NCI-H82 treated with DMSO at 0.1 percent for 48 hours (cell line): ENCODE results near the gene NPDC1.

ENCODE experiments used
- DNase-seq: peaks from one replicate; lab custom pipeline; 2025; ENCODE audit not compliant: unreplicated experiment; lab: John Stamatoyannopoulos, UW

NPDC1 gene

DNA sequence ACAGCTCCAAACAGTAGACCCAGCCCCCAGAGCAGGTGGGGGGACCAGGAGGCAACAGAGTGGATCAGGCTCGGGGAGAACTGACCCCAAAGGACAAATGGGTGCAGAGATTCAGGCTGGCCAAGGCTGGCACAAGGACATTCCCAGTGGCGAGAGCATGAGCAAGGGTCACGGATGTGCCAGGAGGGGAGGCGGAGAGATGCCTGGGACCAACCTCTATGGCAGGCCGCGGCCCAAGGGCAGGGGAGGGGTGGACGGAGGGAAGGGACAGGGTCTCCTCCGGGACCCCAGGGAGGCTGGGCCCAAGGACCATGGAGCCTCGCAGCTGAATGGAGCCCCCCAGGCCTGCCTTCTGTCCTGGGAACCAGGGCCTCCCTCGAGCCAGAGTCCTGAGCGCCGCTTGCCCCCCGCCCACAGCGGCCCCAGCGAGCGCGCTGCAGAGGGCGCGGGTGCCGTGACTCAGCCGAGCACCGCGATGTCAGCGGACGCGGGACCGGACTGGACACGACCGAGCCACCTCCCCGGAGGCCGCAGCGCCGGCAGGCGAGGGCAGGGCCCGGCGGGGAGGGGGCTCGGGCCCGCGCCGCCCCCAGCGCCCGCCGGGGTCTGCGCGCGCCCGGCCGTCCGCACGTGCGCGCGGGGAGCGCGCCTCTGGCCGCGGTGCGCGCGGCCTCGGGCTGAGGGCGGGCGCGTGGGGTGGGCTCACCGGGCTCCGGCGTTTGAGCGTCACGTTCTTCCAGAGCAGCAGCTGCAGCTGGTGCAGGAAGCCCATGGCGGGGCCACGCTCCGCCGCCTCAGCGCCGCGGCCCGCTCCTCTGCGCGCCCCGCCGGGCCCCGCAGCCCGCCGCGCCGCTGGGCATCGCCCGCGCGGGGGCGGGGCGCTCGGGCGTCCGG is 18.4 kb downstream of the NPDC1 start, which contains the start of gene ABCA2:
TSS of gene ABCA2 (minus strand) at position 869 of the 894 bp plus-strand sequence. CDS start at position 772, 97 bp downstream.
- DNase-seq, result no peak

DNA sequence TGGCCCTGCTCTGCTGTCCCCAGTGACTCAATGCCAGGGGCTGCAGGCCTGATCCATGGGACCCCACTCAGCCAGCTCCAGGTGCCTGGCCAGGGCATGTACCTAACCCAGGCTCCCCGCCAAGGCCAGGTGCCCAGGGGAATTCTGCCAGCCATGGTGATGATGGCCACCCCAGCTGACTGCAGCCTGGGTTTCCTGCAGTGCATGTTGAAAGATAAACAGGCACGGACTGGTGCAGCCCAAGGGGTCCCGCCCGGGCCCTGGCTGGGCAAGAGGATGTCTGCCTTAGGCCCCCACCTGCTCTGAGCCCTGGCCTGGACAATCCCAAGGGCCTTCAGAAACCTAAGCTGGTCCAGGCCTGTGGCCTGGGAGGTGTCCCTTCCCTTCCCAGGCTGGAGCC is 19.1 kb downstream of the NPDC1 start:
- no peak for DNase-seq

DNA sequence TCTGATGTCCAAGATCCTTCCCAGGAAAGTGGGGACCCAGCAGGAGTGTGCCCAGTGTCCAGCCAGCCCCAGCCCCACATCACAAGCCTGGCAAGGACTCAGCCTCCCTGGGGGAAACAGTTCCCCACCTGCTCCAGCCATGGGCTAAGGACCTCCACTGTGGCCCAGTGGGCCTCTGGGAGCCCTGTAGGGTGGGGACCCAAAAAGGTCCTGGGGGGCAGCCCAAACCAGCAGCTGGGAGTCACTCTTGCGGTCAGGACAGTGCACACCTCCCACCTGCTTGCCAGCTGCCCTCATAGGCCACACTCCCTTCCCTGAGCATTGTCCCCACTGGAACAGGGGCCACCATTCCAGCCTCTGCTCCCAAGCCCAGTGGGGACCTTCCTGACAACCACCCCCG is 19.6 kb downstream of the NPDC1 start:
- DNase-seq, result no peak

DNA sequence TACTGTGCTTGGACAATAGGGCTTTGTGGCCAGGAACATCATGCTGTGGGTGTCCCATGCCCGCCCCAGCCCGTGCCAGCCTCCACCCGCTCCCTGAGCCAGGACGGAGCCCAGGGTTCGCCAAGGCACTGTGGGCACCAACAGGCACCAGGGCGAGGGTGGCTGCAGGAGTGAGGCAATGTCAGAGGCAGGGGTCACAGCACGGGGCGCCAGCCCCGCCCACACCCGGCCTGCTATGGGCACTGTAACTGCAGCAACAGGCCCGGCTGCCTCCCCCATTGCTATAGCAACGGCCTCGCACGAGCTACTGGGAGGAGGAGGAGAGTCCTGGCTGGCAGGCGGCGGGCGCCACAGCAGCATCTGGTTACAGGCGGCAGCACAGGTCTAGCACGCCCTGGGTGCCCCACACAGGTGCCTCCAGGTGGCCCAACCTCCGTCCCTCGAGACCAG is 20.4 kb downstream of the NPDC1 start:
- DNase-seq, result no peak

DNA sequence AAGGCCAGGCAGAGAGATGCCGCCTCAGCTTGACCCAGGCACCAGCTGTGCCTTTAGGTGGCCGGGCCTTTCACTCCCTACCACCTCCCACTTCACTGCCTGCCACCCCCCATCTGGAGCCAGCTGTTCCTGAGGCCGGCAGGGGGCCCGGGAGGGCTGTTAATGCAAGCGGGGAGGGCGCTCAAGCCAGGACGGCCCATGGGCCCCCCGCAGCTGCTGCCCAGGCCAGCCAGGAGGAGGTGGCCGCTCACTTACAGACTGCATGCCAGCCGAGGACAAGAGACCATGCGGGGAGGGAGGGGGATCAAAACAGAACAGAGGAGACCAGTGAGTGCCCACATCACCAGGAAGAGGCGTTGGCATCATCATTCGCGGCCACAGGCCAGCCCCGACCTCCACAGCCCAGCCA is 22.4 kb downstream of the NPDC1 start:
- no peak for DNase-seq

DNA sequence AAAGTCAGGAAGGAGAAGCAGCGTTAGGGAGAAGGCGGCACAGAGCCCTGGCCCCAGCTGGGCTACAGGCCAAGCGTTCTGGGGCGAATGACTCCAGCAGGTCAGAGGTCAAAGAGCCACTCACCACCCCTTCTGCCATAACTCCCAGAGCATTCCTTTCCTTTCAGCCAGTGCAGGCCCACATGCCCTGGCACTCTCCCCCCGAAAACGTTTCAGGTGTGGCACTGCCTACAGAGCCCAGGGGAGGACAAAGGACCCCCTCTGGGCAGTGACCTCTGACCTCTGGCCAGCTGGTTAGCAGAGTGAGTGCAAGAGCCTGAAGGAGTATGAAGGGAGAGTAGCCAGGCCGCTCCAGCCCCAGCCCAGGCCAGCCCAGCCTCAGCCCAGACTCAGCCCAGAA is 22.8 kb downstream of the NPDC1 start:
- no peak for DNase-seq

DNA sequence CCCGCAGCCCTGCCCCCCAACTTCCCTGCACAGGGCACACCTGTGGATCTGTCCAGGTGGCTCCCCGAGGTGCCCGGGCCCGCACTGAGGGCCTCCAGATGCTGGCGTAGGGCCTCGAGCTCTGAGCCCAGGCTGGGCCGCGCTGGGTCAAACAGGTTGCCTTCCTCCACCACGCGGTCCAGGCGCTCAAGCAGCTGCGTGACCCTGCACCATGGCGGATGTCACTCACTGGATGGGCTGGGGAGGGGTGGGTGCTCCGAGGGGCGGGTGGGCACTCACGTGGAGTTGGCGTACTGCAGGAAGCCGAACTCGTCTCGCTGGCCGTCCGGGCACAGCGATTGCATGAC is 23.3 kb downstream of the NPDC1 start:
- no peak for DNase-seq

DNA sequence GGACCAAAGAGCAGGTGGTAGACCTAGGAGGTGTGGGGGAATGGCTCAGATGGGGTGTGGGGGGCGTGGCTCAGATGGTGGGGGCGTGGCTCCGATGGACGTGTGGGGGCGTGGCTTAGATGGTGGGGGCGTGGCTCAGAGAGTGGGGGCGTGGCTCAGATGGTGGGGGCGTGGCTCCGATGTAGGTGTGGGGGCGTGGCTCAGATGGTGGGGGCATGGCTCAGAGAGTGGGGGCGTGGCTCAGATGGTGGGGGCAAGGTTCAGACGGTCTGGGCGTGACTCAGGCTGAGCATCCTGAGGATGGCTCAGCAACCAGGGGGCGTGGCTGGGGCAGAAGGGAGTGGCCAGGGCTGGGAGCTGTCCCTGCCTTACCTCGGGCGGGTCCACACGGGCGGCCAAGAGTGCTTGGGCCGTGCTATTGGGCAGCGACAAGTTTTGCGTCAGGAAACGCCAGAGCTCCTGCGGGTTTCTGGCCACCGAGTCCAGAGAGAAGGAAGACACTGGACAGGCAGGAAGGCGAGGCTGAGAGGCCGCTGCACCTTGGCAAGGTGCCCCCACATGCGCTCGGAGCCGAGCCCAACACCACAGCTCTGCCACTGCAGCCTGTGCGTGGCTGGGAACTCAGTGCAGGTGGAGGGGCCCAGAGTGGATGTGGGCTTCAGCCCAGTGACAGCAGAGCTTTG is 23.9 kb downstream of the NPDC1 start:
- no peak for DNase-seq

DNA sequence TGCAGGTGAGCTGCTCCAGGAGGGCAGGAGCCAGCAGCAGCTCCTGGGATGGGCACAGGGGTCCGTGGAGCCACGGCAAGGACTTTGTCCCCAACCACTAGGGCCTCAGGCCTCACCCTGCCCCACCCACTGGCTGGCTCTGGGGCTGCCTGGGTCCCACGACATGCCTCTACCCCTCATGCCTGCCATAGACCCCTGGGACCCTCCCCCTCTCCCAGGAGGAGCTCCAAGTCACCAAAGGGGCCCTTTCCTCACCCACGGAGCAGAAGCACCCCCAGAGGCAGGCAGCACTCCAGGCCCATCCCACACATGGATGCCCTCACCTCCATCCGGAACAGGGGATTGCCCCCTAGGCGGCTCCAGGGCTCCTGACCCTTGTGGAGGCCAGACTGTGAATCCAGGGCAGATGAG is 24.4 kb downstream of the NPDC1 start:
- DNase-seq, result no peak

DNA sequence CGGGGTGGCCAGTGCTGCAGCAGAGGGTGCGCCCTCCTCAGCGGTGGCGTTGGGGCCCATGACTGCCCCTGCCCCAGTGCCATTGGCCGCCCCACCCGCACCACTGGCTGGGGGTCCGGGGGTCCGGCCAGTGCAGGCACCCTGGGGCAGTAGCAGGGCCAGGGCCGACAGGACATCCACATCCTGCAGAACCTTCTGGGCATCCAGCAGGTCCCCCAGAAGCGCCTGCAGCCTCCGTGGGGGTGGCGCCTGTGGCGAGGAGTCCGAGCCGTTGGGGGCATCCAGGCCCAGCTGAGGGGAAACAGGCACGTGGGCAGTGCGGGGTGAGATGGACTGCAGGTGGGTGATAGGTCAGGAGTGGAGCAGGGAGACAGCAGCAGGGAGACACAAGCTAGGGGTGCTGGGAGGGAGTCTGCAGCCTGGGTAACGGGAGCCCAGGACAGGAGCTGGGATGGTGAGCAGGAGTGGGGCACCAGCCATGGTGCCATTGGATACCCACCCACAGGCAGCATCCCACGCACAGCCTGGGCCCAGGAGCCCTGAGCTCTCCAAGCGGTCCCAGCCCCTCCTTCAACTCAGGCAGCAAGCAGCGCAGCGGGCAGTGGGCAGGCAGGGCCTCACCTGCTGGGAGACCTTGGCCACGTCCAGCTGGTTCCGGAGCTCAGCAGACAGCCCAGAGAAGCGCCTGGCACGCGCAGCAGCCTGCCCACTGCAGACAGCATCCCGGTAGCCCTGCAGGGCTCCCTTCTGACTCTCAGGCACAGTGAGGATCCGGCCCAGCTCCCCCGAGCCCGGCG is 25.0 kb downstream of the NPDC1 start:
- DNase-seq, result no peak

DNA sequence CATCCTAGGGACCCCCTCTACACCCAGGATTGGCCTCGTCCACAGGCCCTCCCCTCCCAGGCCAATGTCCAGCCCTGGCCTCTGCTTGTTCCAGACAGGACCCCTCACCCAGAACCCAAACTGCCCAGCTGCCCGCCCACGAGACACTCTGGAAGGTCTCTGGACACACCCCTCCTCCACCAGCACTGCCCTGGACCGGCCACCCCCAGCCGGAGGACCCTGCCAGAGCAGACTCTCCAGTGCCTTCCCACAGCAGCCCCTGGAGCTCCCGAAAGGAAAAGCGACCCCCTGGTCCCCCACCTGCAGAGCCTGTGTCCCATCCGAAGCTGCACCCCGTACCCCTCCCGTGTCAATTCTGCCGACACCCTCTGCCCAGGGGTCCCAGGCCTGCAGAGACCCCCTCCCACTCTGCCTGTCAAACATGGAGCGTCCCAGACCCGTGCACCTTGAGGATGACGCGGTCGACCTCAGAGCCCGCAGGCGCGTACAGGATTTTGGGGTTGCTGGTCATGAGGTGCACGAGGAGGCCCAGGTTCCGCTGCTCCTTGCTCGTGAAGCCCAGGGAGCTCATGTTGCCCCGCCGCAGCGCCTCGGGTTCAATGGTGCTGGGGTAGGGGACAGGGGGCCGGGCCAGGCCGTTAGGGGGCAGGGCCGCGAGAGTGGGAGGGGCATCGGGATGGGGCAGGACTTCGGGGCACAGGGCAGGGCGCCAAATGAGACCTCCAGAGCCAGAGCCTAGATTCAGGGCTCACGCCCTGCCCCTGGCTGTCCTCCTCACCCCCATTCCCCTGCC is 25.9 kb downstream of the NPDC1 start:
- no peak for DNase-seq

DNA sequence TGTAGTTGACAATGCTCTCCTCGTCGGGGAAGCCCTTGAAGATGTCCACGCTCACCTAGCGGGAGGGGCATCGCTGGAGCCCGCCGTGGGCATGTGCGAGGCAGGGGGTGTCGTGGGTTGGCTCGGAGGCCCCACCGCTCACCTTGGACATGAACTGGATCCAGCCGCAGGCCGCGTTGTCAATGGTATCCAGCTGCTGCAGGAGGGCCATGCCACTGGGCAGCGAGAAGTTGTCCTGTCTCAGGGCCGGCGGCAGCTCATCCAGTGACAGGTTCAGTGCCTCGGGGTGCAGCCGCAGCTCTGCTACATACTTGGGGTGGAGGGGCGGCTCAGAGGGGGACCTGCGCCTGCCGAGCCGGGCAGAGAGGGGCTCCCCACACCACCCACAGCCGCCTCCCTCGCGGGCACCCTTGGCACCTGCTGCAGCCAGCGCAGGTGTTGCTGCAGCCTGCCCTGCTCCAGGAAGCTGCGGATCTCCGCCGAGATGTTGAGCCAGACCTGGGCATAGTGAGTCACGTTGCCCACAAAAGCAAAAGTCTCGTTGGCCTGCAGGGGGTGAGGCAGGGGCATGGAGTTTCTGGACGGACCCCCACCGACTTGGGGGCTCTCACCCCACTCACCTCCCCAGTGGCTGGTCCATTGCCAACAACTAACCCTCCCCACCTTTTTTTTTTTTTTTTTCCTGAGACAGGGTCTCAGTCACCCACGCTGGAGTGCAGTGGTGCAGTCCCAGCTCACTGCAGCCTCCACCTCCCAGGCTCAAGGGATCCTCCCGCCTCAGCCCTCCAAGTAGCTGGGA is 27.0 kb downstream of the NPDC1 start:
- no peak for DNase-seq

DNA sequence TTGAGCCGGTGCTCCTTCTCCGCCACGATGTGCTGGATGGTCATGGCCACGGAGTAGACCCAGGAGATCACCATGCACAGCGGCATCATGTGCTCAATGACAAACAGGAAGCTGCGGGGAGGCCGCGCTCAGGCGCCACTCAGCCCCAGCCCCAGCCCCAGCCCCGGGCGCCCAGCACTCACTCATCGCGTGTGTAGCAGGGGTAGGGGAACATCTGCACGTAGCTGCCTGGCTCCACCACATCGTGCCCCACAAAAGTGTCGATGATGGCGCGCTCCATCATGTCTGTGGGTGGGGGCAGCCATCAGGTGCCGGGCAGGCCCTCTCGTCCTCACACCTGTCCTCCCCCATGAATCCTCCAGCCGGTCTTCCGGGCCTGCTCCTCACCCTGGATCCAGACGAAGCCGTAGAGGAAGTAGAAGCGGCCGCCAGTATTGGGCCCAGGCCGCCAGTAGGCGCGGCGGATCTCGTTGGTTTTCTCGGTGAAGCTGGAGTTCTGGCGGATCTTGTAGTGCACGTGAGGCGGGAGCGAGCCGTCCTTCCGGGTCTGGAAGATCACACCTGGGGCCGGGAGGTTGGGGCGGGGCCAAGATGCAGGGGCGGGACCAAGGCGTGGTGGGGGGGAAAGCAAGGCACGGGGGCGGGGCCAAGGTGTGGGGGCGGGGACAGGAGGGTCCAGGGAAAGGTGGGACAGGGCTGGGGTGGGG is 28.0 kb downstream of the NPDC1 start:
- DNase-seq, result no peak

DNA sequence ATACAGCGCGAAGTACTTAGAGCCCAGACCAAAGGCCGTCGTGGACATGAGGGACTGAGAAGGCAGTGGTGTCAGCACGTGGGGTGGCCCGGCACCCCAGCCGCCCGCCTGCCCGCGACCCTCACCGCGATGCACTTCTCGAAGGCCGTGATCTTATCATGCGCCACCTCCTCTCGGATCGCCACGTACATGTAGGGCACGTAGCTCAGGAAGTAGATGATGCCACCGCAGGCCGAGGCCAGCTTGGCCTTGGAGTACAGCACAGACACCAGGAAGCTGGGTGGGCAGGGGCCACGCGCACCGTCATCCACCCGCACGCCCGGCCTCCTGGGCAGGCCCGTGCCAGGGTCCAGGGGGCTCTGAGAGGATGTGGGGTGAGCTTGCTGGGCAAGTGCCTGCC is 28.9 kb downstream of the NPDC1 start:
- DNase-seq, result no peak

DNA sequence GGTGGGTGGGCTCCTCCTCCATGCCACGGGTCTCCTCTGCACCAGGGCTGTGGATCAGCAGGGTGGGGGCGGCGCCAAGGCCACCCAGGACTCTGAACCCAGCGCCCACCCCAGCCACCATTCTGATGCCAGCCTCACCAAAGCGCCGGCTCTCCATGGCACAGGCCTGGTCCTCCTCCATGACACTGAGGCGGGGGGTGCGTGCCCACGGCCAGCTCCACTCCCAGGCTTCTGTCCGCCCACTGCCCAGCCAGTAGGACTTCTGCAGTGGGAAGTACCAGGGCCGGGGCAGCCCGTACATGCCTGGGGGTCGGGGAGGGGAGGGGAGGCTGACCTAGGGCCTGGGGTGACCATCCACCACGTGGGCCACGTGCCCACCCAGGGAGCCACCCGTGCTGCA is 29.5 kb downstream of the NPDC1 start:
- no peak for DNase-seq

DNA sequence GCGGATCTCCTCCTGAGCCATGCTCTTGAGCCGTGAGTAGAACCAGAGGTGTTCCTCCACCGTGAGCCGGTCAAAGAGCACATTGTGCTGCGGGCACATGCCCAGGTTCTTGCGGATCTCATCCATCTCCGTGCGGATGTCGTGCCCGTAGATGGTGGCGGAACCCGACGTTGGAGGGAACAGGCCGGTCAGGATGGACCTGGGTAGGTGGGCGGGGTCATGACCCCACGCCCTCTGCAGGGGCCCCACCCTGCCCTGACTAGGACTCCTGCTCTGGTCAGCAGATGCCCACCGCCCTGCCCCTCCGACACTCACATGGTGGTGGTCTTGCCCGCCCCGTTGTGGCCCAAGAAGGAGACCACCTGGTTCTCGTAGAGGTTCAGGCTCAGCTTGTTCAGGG is 30.0 kb downstream of the NPDC1 start:
- DNase-seq, result no peak

DNA sequence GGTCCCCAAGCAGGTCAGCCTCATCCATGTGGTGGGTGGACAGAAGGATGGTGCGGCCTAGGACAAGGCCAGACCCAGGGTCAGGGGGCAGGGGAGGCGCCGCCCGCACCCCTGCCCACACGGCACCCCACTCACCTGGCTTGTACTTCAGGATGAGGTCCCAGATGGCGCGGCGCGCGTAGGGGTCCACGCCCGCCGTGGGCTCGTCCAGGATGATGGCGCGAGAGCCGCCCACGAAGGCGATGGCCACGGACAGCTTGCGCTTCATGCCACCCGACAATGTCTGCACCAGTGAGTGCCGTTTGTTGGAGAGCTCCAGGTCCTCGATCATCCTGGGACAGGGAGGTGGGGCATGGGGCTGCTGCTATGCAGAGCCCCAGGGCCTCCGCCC is 30.4 kb downstream of the NPDC1 start:
- DNase-seq, result no peak

DNA sequence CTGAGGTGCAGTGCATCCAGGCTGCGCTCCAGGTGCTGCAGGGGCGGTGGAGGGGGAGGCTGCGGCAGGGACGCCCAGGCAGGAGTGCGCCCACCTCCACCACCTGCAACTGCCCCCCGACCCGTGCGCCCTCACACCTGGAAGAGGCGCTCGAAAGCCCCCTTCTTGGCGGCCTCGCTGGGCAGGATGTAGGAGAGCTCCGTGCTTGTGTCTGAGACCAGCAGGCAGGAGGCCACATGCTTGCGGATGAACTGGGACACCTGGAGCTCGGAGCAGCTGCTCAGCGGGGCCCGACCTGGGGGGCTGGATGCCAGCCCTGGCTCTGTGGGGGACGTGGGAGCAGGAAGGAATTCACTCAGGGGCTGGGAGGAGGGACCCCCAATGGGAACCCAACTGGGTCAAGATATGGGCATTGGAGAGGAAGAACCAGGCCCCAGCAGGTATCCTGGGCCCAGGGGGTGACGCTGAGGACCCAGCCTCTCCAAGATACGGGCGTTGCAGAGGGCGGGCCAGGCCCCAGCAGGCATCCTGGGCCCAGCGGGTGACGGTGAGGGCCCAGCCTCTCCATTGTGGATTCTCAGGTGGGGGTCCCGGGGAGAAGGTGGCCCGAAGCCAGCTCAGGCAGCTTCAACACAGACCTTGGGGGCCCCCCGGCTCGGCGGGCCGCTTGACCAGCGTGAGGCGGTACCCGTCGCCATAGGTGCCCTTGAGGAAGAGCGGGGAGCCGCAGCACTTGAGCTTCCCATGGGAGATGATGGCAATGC is 31.0 kb downstream of the NPDC1 start:
- DNase-seq, result no peak

DNA sequence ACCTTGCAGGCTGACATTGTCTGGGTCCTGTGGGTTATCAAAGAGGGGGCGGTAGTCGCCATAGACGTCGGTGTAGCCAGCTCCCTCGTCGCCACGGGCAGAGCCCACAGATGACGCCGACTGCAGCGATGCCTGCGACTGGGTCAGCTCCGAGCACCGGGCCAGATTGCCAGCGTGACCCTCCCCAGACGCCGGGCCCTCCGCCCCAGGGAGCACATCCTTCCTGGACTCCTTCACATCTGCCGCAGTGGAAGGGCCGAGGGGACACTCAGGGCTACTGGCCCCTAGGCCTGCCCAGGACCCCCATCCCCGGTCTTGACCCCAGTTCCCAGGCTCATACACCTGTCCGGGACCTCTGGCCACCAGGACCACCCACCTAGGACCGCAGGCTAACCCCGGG is 31.8 kb downstream of the NPDC1 start:
- DNase-seq, result no peak
